Ishikawa (cell line): Measurements from ENCODE around the gene ERCC3.

Source experiments
- CEBPB ChIP-seq: IDR thresholded peaks from 2 replicates; pipeline ENCODE4 v1.6.1; 2012
- CREB1 ChIP-seq: IDR thresholded peaks from 2 replicates; pipeline ENCODE4 v1.6.1; 2012; ENCODE audit warnings: low read depth
- EGR1 ChIP-seq: IDR thresholded peaks from 2 replicates; pipeline ENCODE4 v1.6.1; 2012
- EP300 ChIP-seq: IDR thresholded peaks from 2 replicates; pipeline ENCODE4 v1.6.1; 2012; ENCODE audit warnings: borderline replicate concordance
- FOXM1 ChIP-seq: IDR thresholded peaks from 2 replicates; pipeline ENCODE4 v1.6.1; 2012; ENCODE audit warnings: low read depth, borderline replicate concordance
- NFIC ChIP-seq: IDR thresholded peaks from 2 replicates; pipeline ENCODE4 v1.6.1; 2012
- RAD21 ChIP-seq: IDR thresholded peaks from 2 replicates; pipeline ENCODE4 v1.6.1; 2012; ENCODE audit warnings: low read depth
- TAF1 ChIP-seq: IDR thresholded peaks from 2 replicates; pipeline ENCODE4 v1.6.1; 2012; ENCODE audit warnings: low read depth, mild to moderate bottlenecking
- TCF12 ChIP-seq: IDR thresholded peaks from 2 replicates; pipeline ENCODE4 v1.6.1; 2012; ENCODE audit warnings: low read depth
- TEAD4 ChIP-seq: IDR thresholded peaks from 2 replicates; pipeline ENCODE4 v1.6.1; 2012
- YY1 ChIP-seq: IDR thresholded peaks from 2 replicates; pipeline ENCODE4 v1.6.1; 2012; ENCODE audit warnings: low read depth
- ZBTB7A ChIP-seq: IDR thresholded peaks from 2 replicates; pipeline ENCODE4 v1.6.1; 2012; ENCODE audit warnings: low read depth
- TF ChIP-seq, protein P1 (sequence below): IDR thresholded peaks from 2 replicates; pipeline ENCODE4 v1.6.1; 2012
- TF ChIP-seq, protein P2 (sequence below): IDR thresholded peaks from 2 replicates; pipeline ENCODE4 v1.6.1; 2012; ENCODE audit warnings: low read depth, mild to moderate bottlenecking
- TF ChIP-seq, protein P3 (sequence below): IDR thresholded peaks from 2 replicates; pipeline ENCODE4 v1.6.1; 2012

Gene ERCC3

DNA sequence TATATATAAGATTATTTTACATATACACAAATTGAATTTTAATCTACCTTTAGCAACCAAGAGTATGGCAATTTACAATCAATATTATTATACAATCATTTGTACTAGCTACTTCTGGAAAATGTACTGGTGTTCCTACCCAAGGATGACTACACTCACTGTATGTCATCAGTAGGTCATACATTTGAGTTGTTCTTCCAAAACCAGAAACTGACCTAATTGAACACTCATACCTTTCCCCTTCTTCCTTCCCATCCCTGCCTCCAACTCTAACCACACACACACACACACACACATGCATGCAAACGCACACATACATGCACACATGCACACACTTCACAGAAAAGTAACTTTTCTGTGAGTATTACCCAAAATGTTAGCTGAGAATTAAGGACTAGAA is 8.2 kb upstream of the ERCC3 start:
- no peak for TF ChIP-seq YY1
- TF ChIP-seq CEBPB: no peak
- no peak for TF ChIP-seq RAD21
- TF ChIP-seq, protein P1, sequence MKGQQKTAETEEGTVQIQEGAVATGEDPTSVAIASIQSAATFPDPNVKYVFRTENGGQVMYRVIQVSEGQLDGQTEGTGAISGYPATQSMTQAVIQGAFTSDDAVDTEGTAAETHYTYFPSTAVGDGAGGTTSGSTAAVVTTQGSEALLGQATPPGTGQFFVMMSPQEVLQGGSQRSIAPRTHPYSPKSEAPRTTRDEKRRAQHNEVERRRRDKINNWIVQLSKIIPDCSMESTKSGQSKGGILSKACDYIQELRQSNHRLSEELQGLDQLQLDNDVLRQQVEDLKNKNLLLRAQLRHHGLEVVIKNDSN: no peak
- no peak for TF ChIP-seq FOXM1
- TF ChIP-seq ZBTB7A: no peak
- no peak for TF ChIP-seq TEAD4

DNA sequence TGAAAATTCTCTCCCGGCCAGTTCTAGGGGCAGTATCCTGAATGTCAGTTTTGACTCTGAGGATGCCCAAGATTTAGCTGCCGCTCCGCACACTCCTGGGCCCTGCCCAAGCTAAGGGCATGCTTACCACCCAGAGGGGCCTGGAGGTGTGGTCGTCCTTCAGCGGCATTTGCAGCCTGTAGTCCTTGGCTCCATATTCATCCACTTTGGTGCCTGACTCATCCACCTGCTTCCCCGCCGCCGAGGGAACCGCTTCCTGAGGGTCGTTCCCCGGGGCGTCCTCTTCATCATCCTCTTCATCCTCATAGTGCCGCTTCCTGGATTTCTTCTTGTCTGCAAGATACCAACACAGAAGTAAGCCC is 577 bp downstream of the ERCC3 start:
- no peak for TF ChIP-seq TAF1

DNA sequence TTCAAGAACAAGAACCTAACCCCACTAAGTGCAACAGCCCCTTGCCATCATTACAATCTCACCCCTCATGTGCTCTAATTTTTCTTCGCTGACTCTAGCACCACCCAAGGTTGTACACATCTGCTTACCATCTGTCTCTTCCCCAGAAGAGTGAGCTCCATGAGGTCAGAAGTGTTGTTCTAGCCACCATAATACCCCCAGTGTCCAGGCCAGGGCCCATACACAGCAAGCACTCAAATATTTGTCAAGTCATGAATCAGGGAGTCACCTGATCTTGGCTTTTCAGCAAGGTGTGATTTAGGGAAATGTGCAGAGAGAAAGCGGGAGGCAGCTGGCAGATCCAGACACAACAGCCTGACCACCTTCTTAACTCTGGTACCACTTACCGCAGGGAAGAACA is 5.7 kb downstream of the ERCC3 start:
- TF ChIP-seq TEAD4 (no peak), ZBTB7A (no peak), EP300 (no peak), CREB1 (no peak), CEBPB (no peak), RAD21 (no peak)

DNA sequence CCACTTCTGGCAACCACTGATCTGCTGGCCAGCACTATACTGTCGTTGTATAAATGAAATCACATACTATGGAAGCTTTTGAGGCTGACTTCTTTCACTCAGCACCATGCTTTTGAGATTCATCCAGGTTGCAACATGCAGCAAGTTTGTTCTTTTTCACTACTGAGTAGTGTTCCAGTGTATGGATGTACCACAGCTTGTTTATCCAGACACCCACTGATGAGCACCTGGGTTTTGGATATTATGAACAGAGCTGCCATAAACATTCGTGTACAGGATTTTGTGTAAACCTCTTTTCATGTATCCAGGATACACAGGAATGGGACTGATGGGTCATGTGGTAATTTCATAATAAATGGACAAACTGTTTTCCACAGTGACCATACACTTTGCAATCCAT is 10.7 kb downstream of the ERCC3 start:
- TF ChIP-seq YY1 (no peak), CREB1 (no peak), CEBPB (no peak), RAD21 (no peak), FOXM1 (no peak), TAF1 (no peak), EP300 (no peak), NFIC (no peak), EGR1 (no peak), TEAD4 (no peak), TCF12 (no peak), ZBTB7A (no peak)
- TF ChIP-seq, protein P1: no peak
- TF ChIP-seq, protein P2, sequence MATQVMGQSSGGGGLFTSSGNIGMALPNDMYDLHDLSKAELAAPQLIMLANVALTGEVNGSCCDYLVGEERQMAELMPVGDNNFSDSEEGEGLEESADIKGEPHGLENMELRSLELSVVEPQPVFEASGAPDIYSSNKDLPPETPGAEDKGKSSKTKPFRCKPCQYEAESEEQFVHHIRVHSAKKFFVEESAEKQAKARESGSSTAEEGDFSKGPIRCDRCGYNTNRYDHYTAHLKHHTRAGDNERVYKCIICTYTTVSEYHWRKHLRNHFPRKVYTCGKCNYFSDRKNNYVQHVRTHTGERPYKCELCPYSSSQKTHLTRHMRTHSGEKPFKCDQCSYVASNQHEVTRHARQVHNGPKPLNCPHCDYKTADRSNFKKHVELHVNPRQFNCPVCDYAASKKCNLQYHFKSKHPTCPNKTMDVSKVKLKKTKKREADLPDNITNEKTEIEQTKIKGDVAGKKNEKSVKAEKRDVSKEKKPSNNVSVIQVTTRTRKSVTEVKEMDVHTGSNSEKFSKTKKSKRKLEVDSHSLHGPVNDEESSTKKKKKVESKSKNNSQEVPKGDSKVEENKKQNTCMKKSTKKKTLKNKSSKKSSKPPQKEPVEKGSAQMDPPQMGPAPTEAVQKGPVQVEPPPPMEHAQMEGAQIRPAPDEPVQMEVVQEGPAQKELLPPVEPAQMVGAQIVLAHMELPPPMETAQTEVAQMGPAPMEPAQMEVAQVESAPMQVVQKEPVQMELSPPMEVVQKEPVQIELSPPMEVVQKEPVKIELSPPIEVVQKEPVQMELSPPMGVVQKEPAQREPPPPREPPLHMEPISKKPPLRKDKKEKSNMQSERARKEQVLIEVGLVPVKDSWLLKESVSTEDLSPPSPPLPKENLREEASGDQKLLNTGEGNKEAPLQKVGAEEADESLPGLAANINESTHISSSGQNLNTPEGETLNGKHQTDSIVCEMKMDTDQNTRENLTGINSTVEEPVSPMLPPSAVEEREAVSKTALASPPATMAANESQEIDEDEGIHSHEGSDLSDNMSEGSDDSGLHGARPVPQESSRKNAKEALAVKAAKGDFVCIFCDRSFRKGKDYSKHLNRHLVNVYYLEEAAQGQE: no peak
- TF ChIP-seq, protein P3, sequence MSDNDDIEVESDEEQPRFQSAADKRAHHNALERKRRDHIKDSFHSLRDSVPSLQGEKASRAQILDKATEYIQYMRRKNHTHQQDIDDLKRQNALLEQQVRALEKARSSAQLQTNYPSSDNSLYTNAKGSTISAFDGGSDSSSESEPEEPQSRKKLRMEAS: no peak

DNA sequence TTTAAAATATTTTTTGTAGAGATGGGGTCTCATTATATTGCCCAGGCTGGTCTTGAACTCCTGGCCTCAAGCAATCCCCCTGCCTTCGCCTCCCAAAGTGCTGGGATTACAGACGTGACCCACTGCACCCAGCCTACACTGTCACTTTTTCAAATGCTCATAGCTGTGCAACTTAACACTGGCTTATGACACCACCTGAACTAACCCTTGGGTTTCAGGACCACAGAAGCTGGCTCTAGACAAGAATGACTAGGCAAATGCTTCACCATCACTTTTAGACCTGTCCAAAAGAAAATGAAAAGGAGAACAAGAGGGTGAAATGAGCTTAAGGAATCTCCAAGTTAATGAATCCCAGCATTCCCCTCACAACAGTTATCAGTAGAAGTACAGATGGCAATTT is 13.3 kb downstream of the ERCC3 start:
- TF ChIP-seq TAF1 (no peak), EP300 (no peak), FOXM1 (no peak), CREB1 (no peak), CEBPB (no peak)
- TF ChIP-seq, protein P1: no peak
- TF ChIP-seq, protein P3: no peak

DNA sequence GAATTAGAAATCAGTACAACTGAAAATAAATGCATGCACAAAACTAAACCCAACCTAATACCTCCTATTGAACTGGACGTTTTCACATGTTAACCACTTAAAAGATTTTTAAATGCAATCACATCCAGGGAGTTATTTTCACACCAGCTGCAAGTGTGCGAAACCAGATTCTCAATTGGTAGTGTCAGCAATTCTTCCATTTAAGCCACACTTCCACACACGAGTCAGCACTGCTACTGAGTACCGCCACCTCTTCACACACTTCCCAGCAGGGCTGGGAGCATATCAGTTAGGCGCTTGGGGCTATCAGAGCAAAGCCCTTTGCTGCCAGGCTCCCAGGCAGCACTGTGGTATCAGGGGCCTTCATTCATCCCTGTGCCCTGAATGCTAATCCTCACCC is 14.2 kb downstream of the ERCC3 start:
- TF ChIP-seq RAD21 (no peak), ZBTB7A (no peak), CREB1 (no peak), TAF1 (no peak), EGR1 (no peak), TCF12 (no peak), NFIC (no peak), FOXM1 (no peak), TEAD4 (no peak), CEBPB (no peak), YY1 (no peak), EP300 (no peak)
- TF ChIP-seq, protein P1: no peak
- TF ChIP-seq, protein P3: no peak
- TF ChIP-seq, protein P2: no peak
